GM19025 (cell line): ENCODE data around the gene TMEM235.

Source experiments
- ATAC-seq: cut with Tn5 transposase; IDR thresholded peaks from one replicate; pipeline ENCODE4 v1.9.1; 2021; ENCODE audit warnings: mild to moderate bottlenecking, low read depth, moderate library complexity; ENCODE audit not compliant: unreplicated experiment

The TMEM235 gene

GRCh38 chr17:78268191-78268874 lies 36.9 kb downstream of the TMEM235 start:
- no peak for ATAC-seq

- no peak for ATAC-seq
Measured at GRCh38 chr17:78268951-78269905, 37.8 kb downstream of the TMEM235 start.

GRCh38 chr17:78269955-78270381 lies 38.5 kb downstream of the TMEM235 start:
- ATAC-seq, result no peak

- no peak for ATAC-seq
Measured at GRCh38 chr17:78271419-78272170, 40.2 kb downstream of the TMEM235 start.

GRCh38 chr17:78272181-78272913 lies 40.9 kb downstream of the TMEM235 start:
- ATAC-seq, result no peak

- ATAC-seq, result no peak
Measured at GRCh38 chr17:78272914-78273258, 41.5 kb downstream of the TMEM235 start.

- ATAC-seq, result no peak
Measured at GRCh38 chr17:78273813-78274212, 42.4 kb downstream of the TMEM235 start.

- ATAC-seq, result no peak
Measured at GRCh38 chr17:78275355-78275754, 43.9 kb downstream of the TMEM235 start.

GRCh38 chr17:78276098-78276887 lies 44.9 kb downstream of the TMEM235 start:
- no peak for ATAC-seq

GRCh38 chr17:78278139-78278741 lies 46.8 kb downstream of the TMEM235 start:
- ATAC-seq, result no peak

- ATAC-seq, result no peak
Measured at GRCh38 chr17:78279360-78279990, 48.0 kb downstream of the TMEM235 start.

GRCh38 chr17:78281249-78281845 lies 49.9 kb downstream of the TMEM235 start:
- no peak for ATAC-seq

GRCh38 chr17:78284146-78284545 lies 52.7 kb downstream of the TMEM235 start:
- ATAC-seq, result no peak

GRCh38 chr17:78289004-78289403 lies 57.6 kb downstream of the TMEM235 start:
- no peak for ATAC-seq

- no peak for ATAC-seq
Measured at GRCh38 chr17:78289802-78290363, 58.5 kb downstream of the TMEM235 start.
